Vagina (tissue), 2 donors: ENCODE results near the gene KRT2. TPM values are rescaled to one million over a fixed set of nuclear protein-coding genes. Genes with fewer than 3 reads are reported as not detected.

Source experiments
- DNase-seq, 2 donors: peaks; one replicate each; pipeline ENCODE4 v3.0.0-alpha.2; 2017; ENCODE audit errors: extremely low spot score in 2 of 2
- H3K27ac ChIP-seq: fragments of 200-600 bp; sonication (generic); one replicate; pipeline ENCODE4 v1.5.1; 2019
- H3K27me3 ChIP-seq: fragments of 200-600 bp; sonication (generic); one replicate; pipeline ENCODE4 v1.5.1; 2019
- H3K36me3 ChIP-seq, 2 donors: fragments of 200-600 bp; sonication (generic); one replicate each; pipeline ENCODE4 v1.5.1; 2017 to 2019
- H3K4me1 ChIP-seq: fragments of 200-600 bp; sonication (generic); one replicate; pipeline ENCODE4 v1.5.1; 2019
- H3K4me3 ChIP-seq, 2 donors: fragments of 200-600 bp; sonication (generic); 1 replicate in 1 of 2; 2 replicates in 1 of 2; pipeline ENCODE4 v1.5.1; 2016 to 2019
- H3K9me3 ChIP-seq: fragments of 200-600 bp; sonication (generic); one replicate; pipeline ENCODE4 v1.5.1; 2019
- CTCF ChIP-seq, 3 experiments: fragments of 450-650 bp in 2 of 3; fragments of 200-600 bp in 1 of 3; sonication (generic) in 1 of 3; IDR thresholded peaks; one replicate each; pipeline ENCODE4 v1.5.1; 2017 to 2019; ENCODE audit warnings: antibody characterized with exemption in 3 of 3, mild to moderate bottlenecking in 2 of 3, moderate library complexity in 2 of 3
- POLR2A ChIP-seq, 2 donors: fragments of 450-650 bp; IDR thresholded peaks; one replicate each; pipeline ENCODE4 v1.6.1; 2017; ENCODE audit warnings: antibody characterized with exemption in 2 of 2, mild to moderate bottlenecking in 2 of 2, moderate library complexity in 2 of 2
- POLR2AphosphoS5 ChIP-seq, 2 donors: sonication (generic); formaldehyde crosslinking; IDR thresholded peaks; one replicate each; pipeline ENCODE4 v1.9.0; 2017; ENCODE audit warnings: antibody characterized with exemption in 2 of 2, mild to moderate bottlenecking in 2 of 2, low read depth in 1 of 2; ENCODE audit not compliant: insufficient read depth in 1 of 2
- intact Hi-C: fragments of 100-400 bp; cut with DNase I; formaldehyde crosslinking; loops from one replicate; pipeline ENCODE4 v1.15.1; 2023
- total RNA-seq: library from RNA; depleted of rRNA; stranded (reverse); fragments of >200 nt; gene quantifications from one replicate; pipeline ENCODE4 v1.2.3, GENCODE V29; 2016

The KRT2 gene
- total RNA-seq, 1 donor from 2014 or later: 2.0 TPM

DNA sequence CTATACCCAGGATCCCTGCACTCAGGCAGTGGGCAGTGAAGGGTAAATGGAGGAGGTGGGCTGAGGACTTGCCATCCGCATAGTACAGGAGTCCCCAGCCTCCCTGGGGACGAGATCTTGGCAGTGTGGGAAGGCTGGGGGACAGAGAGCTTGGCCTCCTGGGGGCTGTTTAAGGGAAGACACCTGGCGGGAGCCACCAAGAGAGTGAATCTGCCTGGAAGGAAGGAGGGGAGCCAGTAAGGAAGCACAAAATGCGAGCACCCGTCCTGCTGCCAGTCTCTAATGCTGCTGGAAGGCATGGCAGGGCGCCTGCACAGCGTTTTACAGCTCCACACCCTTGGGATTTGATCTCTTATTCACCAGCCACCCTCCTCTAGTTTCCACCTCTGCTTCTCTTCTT is 7.4 kb upstream of the KRT2 start:
- Histone ChIP-seq H3K27me3 (no peaks in the 10 kb centered on the region), H3K9me3 (no peaks in the 10 kb centered on the region), H3K27ac (no peak overlapping the region), H3K4me1 (no peaks in the 10 kb centered on the region), H3K4me3 (no peak overlapping the region), H3K36me3 (no peaks in the 10 kb centered on the region)
- TF ChIP-seq POLR2A (IDR thresholded peaks at IDR 0.05): no peak
- TF ChIP-seq POLR2AphosphoS5 (IDR thresholded peaks at IDR 0.05; ENCODE audit: insufficient read depth in 1 of 2, low read depth in 1 of 2): no peak
- no peak for TF ChIP-seq CTCF (IDR thresholded peaks at IDR 0.05)
- intact Hi-C loops: no loop called here
- peak in 1 of 2 donors; percentile 64 for DNase-seq

DNA sequence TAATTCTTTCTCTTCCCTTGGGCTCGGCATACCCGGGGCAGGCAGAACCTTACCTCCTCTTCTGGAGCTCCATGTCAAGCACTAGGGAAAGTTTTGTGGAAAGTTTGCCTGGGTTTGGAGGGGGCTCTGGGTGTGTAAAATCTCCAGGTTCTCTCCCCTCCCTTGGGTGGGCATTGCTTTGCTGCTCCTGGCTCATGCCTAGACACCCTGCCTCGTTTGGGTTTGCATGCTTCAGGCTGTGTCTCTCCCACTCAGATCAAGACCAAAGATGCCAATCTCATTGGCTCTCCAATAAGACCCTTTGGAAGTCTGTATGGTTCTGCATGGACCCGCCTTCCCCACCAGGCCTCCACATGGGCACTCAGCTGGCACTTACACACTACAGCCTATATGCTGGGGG is 6.2 kb upstream of the KRT2 start:
- Histone ChIP-seq H3K4me1 (no peaks in the 10 kb centered on the region), H3K4me3 (no peak overlapping the region), H3K27ac (no peak overlapping the region), H3K9me3 (no peaks in the 10 kb centered on the region), H3K36me3 (no peaks in the 10 kb centered on the region), H3K27me3 (no peaks in the 10 kb centered on the region)
- peak; percentile 28 to 52 for DNase-seq
- TF ChIP-seq CTCF (IDR thresholded peaks at IDR 0.05): no peak
- TF ChIP-seq POLR2AphosphoS5 (IDR thresholded peaks at IDR 0.05; ENCODE audit: insufficient read depth in 1 of 2, low read depth in 1 of 2): no peak
- TF ChIP-seq POLR2A (IDR thresholded peaks at IDR 0.05): no peak
- intact Hi-C loops: no loop called here

GRCh38 chr12:52657250-52657902 is 5.4 kb upstream of the KRT2 start:
- Histone ChIP-seq H3K27me3 (no peaks in the 10 kb centered on the region), H3K9me3 (no peaks in the 10 kb centered on the region), H3K4me1 (no peaks in the 10 kb centered on the region), H3K27ac (no peak overlapping the region), H3K36me3 (no peaks in the 10 kb centered on the region), H3K4me3 (no peak overlapping the region)
- no peak for TF ChIP-seq POLR2AphosphoS5 (IDR thresholded peaks at IDR 0.05; ENCODE audit: insufficient read depth in 1 of 2, low read depth in 1 of 2)
- TF ChIP-seq CTCF (IDR thresholded peaks at IDR 0.05): no peak
- no peak for TF ChIP-seq POLR2A (IDR thresholded peaks at IDR 0.05)
- intact Hi-C loops: no loop called here
- DNase-seq: peak in 1 of 2 donors; percentile 16

DNA sequence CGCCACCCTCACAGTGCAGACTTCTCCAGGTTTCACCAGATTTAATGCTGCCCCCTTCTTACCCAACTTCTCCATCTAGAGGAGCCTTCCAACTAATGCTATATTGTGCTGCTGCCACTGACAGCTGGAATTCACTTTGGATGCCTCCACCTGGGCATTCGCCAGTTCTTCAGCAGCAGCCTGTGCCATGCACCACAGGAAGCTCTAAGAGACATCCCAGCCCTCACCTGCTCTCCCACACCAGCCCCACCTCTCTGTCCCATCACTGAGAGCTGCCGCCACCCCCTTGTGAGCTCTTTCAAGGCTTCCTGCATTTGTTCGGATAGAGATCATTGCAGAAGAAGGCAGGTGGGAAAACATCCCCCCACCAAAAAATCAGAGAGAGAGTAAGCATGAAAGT is 4.6 kb upstream of the KRT2 start:
- no peak overlapping the region for H3K27ac ChIP-seq
- intact Hi-C loops: no loop called here
- no peaks in the 10 kb centered on the region for H3K27me3 ChIP-seq
- H3K36me3 ChIP-seq: no peaks in the 10 kb centered on the region
- TF ChIP-seq CTCF (IDR thresholded peaks at IDR 0.05) (no peak), POLR2AphosphoS5 (IDR thresholded peaks at IDR 0.05; ENCODE audit: insufficient read depth in 1 of 2, low read depth in 1 of 2) (no peak), POLR2A (IDR thresholded peaks at IDR 0.05) (no peak)
- no peaks in the 10 kb centered on the region for H3K9me3 ChIP-seq
- no peaks in the 10 kb centered on the region for H3K4me1 ChIP-seq
- no peak overlapping the region for H3K4me3 ChIP-seq
- DNase-seq: no peak

- Histone ChIP-seq H3K4me3 (no peak overlapping the region), H3K9me3 (no peaks in the 10 kb centered on the region), H3K27me3 (no peaks in the 10 kb centered on the region), H3K27ac (no peak overlapping the region), H3K36me3 (no peaks in the 10 kb centered on the region), H3K4me1 (no peaks in the 10 kb centered on the region)
- peak in 1 of 2 donors; percentile 25 for DNase-seq
- TF ChIP-seq POLR2AphosphoS5 (IDR thresholded peaks at IDR 0.05; ENCODE audit: insufficient read depth in 1 of 2, low read depth in 1 of 2): no peak
- TF ChIP-seq CTCF (IDR thresholded peaks at IDR 0.05): no peak
- intact Hi-C loops: no loop called here
Measured at GRCh38 chr12:52655720-52656124, 3.7 kb upstream of the KRT2 start.
